ENCODE measurements around the gene INSM2.

The INSM2 gene

DNA sequence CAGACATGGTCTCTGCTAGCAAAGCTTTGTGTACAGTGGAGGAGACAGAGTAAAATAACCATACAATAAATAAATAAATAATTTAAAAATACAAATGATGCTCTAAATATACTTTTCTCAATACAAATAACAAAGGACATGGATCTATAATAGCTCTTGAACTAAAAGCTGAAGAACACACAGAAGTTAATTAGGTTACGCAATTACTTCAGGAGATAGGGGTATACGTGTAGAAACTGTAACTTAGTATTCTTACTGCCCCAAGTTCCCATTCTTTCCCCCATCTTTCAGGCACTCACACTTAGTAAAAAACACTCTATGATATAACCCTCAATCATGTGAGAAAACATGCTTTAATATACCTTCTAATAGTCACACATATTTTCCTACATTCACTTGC is 44.2 kb downstream of the INSM2 start:
- no peak for DNase-seq (ENCODE audit: low read depth)
- H3K4me3 ChIP-seq (replicated peaks; ENCODE audit: low read depth, low read length): no peak overlapping the region
- TF ChIP-seq CTCF (IDR thresholded peaks at IDR 0.05; ENCODE audit: low read length, missing control alignments): no peak

DNA sequence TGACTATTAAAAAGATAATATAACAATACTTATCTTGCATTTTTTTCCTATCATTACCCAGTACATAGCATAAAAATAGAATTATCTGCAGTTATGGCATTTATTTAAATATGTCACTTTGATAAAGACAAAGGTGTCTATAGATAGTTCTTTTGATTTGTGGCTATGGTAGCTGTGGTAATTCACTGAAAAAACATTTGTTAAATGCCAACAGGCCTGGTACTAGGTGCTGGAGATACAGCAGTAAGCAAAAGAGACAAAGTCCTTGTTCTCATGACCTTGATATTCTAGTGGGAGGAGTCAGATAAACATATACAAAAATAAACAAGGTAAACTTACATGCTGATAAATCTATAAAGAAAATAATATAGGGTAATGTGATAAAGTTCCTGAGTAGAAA is 44.7 kb downstream of the INSM2 start:
- TF ChIP-seq CTCF (IDR thresholded peaks at IDR 0.05; ENCODE audit: low read length, missing control alignments): no peak
- H3K4me3 ChIP-seq (replicated peaks; ENCODE audit: low read depth, low read length): no peak overlapping the region
- no peak for DNase-seq (ENCODE audit: low read depth)
